ENCODE measurements around the gene HS6ST1. TPM values are rescaled to one million over a fixed set of nuclear protein-coding genes. Genes with fewer than 3 reads are reported as not detected.
"Not testable (repeated sequence)": the region's sequence is repeated elsewhere in the genome, so short reads cannot be mapped to it uniquely, and the experiment has no call there.

The HS6ST1 gene
- total and polyA plus RNA-seq, 2 donors (not counting 3 experiments of a cell fraction or from before 2014, with no cell fraction given): 12.8 to 19.4 TPM

GRCh38 chr2:128269063-128269989, 49.3 kb downstream of the HS6ST1 start:
- no peaks in the 10 kb centered on the region for H3K27me3 ChIP-seq (ENCODE audit: control insufficient read depth in 2 of 2, insufficient read depth in 2 of 2, low read length in 2 of 2)
- dilution Hi-C loops (cut with MboI; ENCODE audit: extremely low pct_ligation_motif_present, low sequenced_read_pairs) (no loop called here), intact Hi-C loops (cut with micrococcal nuclease) (no loop called here)
- FAIRE-seq (no peak), DNase-seq (ENCODE audit: low read depth, low spot score) (no peak)
- H4K20me1 ChIP-seq (replicated peaks; ENCODE audit: control insufficient read depth, extremely low read depth, insufficient read depth, low read length): no peaks in the 10 kb centered on the region
- no peak for TF ChIP-seq EZH2 (IDR thresholded peaks at IDR 0.05; ENCODE audit: borderline replicate concordance, low read depth, low read length, severe bottlenecking)
- no peak for TF ChIP-seq POLR2AphosphoS5 (IDR thresholded peaks at IDR 0.05; ENCODE audit: insufficient read depth, low read depth, low read length)
- no peak for TF ChIP-seq CTCF (IDR thresholded peaks at IDR 0.05; ENCODE audit: extremely low read depth in 1 of 2, insufficient read depth in 1 of 2, low read depth in 1 of 2, low read length in 2 of 2)
- no peak overlapping the region for H3K4me2 ChIP-seq (ENCODE audit: insufficient read depth, low read length)
- no peaks in the 10 kb centered on the region for H3K36me3 ChIP-seq (ENCODE audit: control insufficient read depth in 2 of 2, extremely low read depth in 1 of 2, insufficient read depth in 2 of 2, low read length in 2 of 2)
- CTCF ChIA-PET: no interaction called here
- POLR2A ChIA-PET: no interaction called here
- no peaks in the 10 kb centered on the region for H3K4me1 ChIP-seq (ENCODE audit: control insufficient read depth, extremely low read depth, insufficient read depth, low read length)
- no peak overlapping the region for H2AFZ ChIP-seq (ENCODE audit: low read depth, low read length)
- no peaks in the 10 kb centered on the region for H3K79me2 ChIP-seq (ENCODE audit: control insufficient read depth, insufficient read depth, low read length)
- no TSS peak for BruUV-seq (replicated peaks)
- no peak overlapping the region for H3K9ac ChIP-seq (replicated peaks; ENCODE audit: extremely low read depth, insufficient read depth, low read length)
- no peaks in the 10 kb centered on the region for H3K9me3 ChIP-seq (replicated peaks; ENCODE audit: control insufficient read depth, insufficient read depth, low read length)
- no peak overlapping the region for H3K27ac ChIP-seq (ENCODE audit: insufficient read depth, low read depth, low read length)
- H3K4me3 ChIP-seq (replicated peaks in 1 of 3; ENCODE audit: insufficient read depth in 1 of 3, low read depth in 1 of 3, low read length in 3 of 3): no peak overlapping the region
- no peaks in the 10 kb centered on the region for H3K9me1 ChIP-seq (replicated peaks; ENCODE audit: control insufficient read depth, extremely low read depth, insufficient read depth, low read length)

GRCh38 chr2:128268611-128269010, 50.1 kb downstream of the HS6ST1 start:
- H3K9me3 ChIP-seq (replicated peaks; ENCODE audit: control insufficient read depth, insufficient read depth, low read length); H3K4me1 ChIP-seq (ENCODE audit: control insufficient read depth, extremely low read depth, insufficient read depth, low read length); H3K27ac ChIP-seq (ENCODE audit: insufficient read depth, low read depth, low read length); FAIRE-seq; CTCF ChIA-PET; dilution Hi-C loops (cut with MboI; ENCODE audit: extremely low pct_ligation_motif_present, low sequenced_read_pairs); H3K4me3 ChIP-seq (replicated peaks in 1 of 3; ENCODE audit: insufficient read depth in 1 of 3, low read depth in 1 of 3, low read length in 3 of 3); H3K4me2 ChIP-seq (ENCODE audit: insufficient read depth, low read length); H3K36me3 ChIP-seq (ENCODE audit: control insufficient read depth in 2 of 2, extremely low read depth in 1 of 2, insufficient read depth in 2 of 2, low read length in 2 of 2); H3K9me1 ChIP-seq (replicated peaks; ENCODE audit: control insufficient read depth, extremely low read depth, insufficient read depth, low read length); DNase-seq (ENCODE audit: low read depth, low spot score); H3K27me3 ChIP-seq (ENCODE audit: control insufficient read depth in 2 of 2, insufficient read depth in 2 of 2, low read length in 2 of 2); H3K79me2 ChIP-seq (ENCODE audit: control insufficient read depth, insufficient read depth, low read length); H3K9ac ChIP-seq (replicated peaks; ENCODE audit: extremely low read depth, insufficient read depth, low read length); BruUV-seq (replicated peaks); H2AFZ ChIP-seq (ENCODE audit: low read depth, low read length); H4K20me1 ChIP-seq (replicated peaks; ENCODE audit: control insufficient read depth, extremely low read depth, insufficient read depth, low read length); POLR2A ChIA-PET; intact Hi-C loops (cut with micrococcal nuclease): not testable (repeated sequence)

- BruUV-seq (replicated peaks); H3K9ac ChIP-seq (replicated peaks; ENCODE audit: extremely low read depth, insufficient read depth, low read length); H3K27me3 ChIP-seq (ENCODE audit: control insufficient read depth in 2 of 2, insufficient read depth in 2 of 2, low read length in 2 of 2); H4K20me1 ChIP-seq (replicated peaks; ENCODE audit: control insufficient read depth, extremely low read depth, insufficient read depth, low read length); H3K9me3 ChIP-seq (replicated peaks; ENCODE audit: control insufficient read depth, insufficient read depth, low read length); H2AFZ ChIP-seq (ENCODE audit: low read depth, low read length); H3K9me1 ChIP-seq (replicated peaks; ENCODE audit: control insufficient read depth, extremely low read depth, insufficient read depth, low read length); H3K4me2 ChIP-seq (ENCODE audit: insufficient read depth, low read length); CTCF ChIA-PET; dilution Hi-C loops (cut with MboI; ENCODE audit: extremely low pct_ligation_motif_present, low sequenced_read_pairs); POLR2A ChIA-PET; H3K79me2 ChIP-seq (ENCODE audit: control insufficient read depth, insufficient read depth, low read length); H3K4me3 ChIP-seq (replicated peaks in 1 of 3; ENCODE audit: insufficient read depth in 1 of 3, low read depth in 1 of 3, low read length in 3 of 3); H3K4me1 ChIP-seq (ENCODE audit: control insufficient read depth, extremely low read depth, insufficient read depth, low read length); H3K36me3 ChIP-seq (ENCODE audit: control insufficient read depth in 2 of 2, extremely low read depth in 1 of 2, insufficient read depth in 2 of 2, low read length in 2 of 2); DNase-seq (ENCODE audit: low read depth, low spot score); H3K27ac ChIP-seq (ENCODE audit: insufficient read depth, low read depth, low read length); intact Hi-C loops (cut with micrococcal nuclease): not testable (repeated sequence)
- FAIRE-seq: peak; percentile 12
These were observed 50.5 kb downstream of the HS6ST1 start for GRCh38 chr2:128268145-128268544.
